ENCODE data around the gene CDH4.

CDH4 gene

DNA sequence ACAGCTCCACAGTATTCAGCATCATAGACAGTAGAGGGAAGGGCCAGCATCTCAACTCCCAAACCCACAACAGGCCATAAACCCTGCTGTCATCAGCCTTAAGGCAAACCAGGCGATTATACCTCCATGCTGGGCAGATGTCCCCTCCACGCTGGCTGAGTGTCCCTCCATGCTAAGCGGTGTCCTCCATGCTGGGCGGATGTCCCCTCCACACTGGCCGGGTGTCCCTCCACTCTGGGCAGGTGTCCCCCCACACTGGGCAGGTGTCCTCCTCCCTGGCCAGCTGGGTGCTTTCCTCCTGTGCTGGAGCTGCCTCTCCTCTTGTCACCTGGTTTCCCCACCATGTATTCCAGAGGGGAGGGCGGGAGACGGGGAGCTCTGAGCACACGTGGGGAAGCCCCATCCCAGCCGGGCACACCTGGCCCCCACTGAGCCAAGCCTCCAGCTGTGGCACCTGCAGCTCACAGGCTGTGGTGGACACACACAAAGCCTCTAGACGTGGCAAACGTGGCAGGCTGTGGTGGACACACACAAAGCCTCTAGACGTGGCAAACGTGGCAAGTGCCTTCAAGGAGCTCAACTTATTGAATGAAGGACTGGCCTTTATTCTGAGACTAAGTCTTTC, 616.5 kb downstream of the CDH4 start:
- no peak overlapping the region for H3K27ac ChIP-seq
- TF ChIP-seq, protein P1, sequence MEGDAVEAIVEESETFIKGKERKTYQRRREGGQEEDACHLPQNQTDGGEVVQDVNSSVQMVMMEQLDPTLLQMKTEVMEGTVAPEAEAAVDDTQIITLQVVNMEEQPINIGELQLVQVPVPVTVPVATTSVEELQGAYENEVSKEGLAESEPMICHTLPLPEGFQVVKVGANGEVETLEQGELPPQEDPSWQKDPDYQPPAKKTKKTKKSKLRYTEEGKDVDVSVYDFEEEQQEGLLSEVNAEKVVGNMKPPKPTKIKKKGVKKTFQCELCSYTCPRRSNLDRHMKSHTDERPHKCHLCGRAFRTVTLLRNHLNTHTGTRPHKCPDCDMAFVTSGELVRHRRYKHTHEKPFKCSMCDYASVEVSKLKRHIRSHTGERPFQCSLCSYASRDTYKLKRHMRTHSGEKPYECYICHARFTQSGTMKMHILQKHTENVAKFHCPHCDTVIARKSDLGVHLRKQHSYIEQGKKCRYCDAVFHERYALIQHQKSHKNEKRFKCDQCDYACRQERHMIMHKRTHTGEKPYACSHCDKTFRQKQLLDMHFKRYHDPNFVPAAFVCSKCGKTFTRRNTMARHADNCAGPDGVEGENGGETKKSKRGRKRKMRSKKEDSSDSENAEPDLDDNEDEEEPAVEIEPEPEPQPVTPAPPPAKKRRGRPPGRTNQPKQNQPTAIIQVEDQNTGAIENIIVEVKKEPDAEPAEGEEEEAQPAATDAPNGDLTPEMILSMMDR (IDR thresholded peaks at IDR 0.05) = no peak
- H3K4me3 ChIP-seq (ENCODE audit: low read depth in 1 of 2, low read length in 1 of 2) = no peak overlapping the region
- H3K36me3 ChIP-seq = no peaks in the 10 kb centered on the region
- no peaks in the 10 kb centered on the region for H3K4me1 ChIP-seq (ENCODE audit: control insufficient read depth in 1 of 2, insufficient read depth in 1 of 2, low read depth in 1 of 2, low read length in 1 of 2)
- H3K27me3 ChIP-seq = no peaks in the 10 kb centered on the region
- no peaks in the 10 kb centered on the region for H3K9me3 ChIP-seq

DNA sequence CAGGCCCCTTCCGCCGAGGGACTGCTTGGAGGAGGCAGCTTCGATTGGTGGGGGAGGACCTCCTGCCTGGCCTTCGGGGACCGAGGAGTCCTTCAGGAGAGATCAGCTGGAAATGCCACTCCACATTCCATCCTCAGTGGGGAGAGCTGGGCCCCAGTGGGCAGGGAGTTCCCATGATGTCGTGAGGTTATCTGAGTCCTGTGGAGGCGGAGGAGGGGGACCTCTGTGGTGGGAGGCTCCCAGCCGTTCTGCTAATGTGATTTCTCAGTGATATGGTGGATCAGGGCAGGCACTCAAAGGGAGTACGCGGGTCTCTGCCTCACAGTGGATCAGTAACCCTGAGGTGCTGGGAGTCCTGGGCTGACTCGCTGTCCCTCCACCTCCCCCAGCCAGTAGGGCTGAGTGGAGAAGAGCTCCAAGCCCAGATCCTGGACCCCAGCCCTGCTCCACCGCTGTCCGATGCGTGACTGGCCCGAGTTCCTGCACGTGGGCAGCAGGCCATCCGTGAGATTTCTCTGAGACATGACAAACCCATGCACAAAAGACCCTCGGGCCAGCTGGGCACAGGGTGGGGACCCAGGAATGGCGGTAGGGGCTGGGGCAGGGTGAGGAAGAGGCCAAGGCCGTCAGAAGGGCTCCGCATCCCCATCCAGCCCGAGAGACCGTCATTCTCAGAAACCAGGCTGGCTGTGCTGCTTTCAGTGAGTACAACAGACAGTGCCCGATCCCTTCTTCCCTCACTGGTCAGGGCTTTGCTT, 617.9 kb downstream of the CDH4 start:
- Histone ChIP-seq H3K9me3 (no peaks in the 10 kb centered on the region), H3K36me3 (no peaks in the 10 kb centered on the region), H3K4me1 (ENCODE audit: control insufficient read depth in 1 of 2, insufficient read depth in 1 of 2, low read depth in 1 of 2, low read length in 1 of 2) (no peaks in the 10 kb centered on the region), H3K27me3 (no peaks in the 10 kb centered on the region), H3K4me3 (ENCODE audit: low read depth in 1 of 2, low read length in 1 of 2) (no peak overlapping the region), H3K27ac (no peak overlapping the region)
- TF ChIP-seq, protein P1 (IDR thresholded peaks at IDR 0.05) = no peak

DNA sequence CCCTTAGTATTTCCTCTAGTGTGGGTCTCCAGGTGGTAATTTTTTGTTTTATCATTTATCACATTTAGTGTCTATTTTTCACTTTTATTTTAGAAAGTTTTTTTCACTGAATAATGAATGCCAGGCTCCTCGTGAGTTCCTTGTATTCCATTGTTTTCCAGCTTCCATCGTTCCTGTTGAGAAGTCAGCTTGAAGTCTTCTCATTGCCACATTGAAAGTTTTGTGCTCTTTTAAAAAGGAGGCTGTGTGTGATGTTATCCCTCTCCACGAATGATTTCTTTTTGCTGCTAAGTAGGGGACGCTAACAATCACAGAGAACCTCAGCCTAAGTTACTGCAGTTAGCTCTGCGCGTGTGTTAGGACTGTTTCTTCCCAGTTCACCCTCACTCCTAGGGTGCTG, 619.1 kb downstream of the CDH4 start:
- TF ChIP-seq, protein P1 (IDR thresholded peaks at IDR 0.05) = no peak
- no peaks in the 10 kb centered on the region for H3K36me3 ChIP-seq
- H3K27ac ChIP-seq = no peak overlapping the region
- H3K4me1 ChIP-seq (ENCODE audit: control insufficient read depth in 1 of 2, insufficient read depth in 1 of 2, low read depth in 1 of 2, low read length in 1 of 2) = no peaks in the 10 kb centered on the region
- H3K27me3 ChIP-seq = no peaks in the 10 kb centered on the region
- no peak overlapping the region for H3K4me3 ChIP-seq (ENCODE audit: low read depth in 1 of 2, low read length in 1 of 2)
- H3K9me3 ChIP-seq = no peaks in the 10 kb centered on the region

DNA sequence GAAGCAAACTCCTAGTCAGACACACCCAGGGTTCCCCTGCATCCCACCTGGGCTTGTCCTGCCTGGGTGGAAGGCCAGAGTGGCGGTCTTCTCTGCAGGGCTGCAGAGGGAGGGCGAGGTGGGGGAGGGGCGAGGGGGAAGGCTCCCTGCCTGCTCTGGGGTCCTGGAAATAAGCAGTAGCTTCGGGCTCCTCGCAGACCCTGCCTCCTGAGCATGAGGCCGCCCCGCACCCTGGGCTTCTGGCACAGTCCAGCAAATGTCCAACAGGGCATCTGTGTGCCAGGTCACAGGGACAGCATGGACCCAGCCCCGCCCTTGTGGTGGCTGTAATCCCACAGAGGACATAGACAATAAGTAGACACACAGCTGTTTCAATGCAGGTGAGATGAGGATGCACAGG, 619.9 kb downstream of the CDH4 start:
- Histone ChIP-seq H3K36me3 (no peaks in the 10 kb centered on the region), H3K27me3 (no peaks in the 10 kb centered on the region), H3K4me1 (ENCODE audit: control insufficient read depth in 1 of 2, insufficient read depth in 1 of 2, low read depth in 1 of 2, low read length in 1 of 2) (no peaks in the 10 kb centered on the region), H3K4me3 (ENCODE audit: low read depth in 1 of 2, low read length in 1 of 2) (no peak overlapping the region), H3K27ac (no peak overlapping the region), H3K9me3 (no peaks in the 10 kb centered on the region)
- TF ChIP-seq, protein P1 (IDR thresholded peaks at IDR 0.05) = no peak

DNA sequence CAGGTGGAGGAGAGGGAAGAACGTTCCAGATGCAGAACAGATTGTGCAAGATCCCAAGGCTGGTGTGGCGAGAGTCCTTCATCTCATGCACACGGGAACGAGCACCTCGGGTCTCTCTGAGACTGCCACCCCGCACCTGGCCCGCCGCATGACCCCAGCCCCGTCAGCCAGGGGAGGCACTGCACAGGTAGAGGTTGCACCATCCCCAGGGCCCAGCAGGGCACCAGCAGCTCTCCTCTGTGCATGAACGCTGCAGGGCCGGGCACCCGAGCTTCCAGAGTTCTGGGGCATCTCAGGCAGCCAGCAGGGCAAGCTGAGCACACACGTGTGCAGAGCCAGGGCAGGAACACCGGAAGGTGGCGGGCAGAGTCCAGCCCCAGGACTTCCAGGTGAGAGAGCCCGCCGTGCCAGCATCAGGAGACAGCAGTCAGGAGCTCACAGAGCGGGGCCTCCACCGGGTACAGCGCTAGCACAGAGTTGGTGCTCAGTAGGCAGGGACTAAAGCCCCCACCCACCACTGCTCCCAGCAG, 620.4 kb downstream of the CDH4 start:
- Histone ChIP-seq H3K4me1 (ENCODE audit: control insufficient read depth in 1 of 2, insufficient read depth in 1 of 2, low read depth in 1 of 2, low read length in 1 of 2) (no peaks in the 10 kb centered on the region), H3K9me3 (no peaks in the 10 kb centered on the region), H3K4me3 (ENCODE audit: low read depth in 1 of 2, low read length in 1 of 2) (no peak overlapping the region), H3K27ac (no peak overlapping the region), H3K27me3 (no peaks in the 10 kb centered on the region), H3K36me3 (no peaks in the 10 kb centered on the region)
- TF ChIP-seq, protein P1 (IDR thresholded peaks at IDR 0.05) = no peak
